HepG2 (cell line): ENCODE measurements around the gene XPNPEP1. TPM values are rescaled to one million over a fixed set of nuclear protein-coding genes. Genes with fewer than 3 reads are reported as not detected.

ENCODE experiments used
- ATAC-seq: fragments of 200-7000 bp; cut with Tn5 transposase; 3 replicates; pipeline ENCODE4 v1.9.1; 2020; ENCODE audit warnings: mild to moderate bottlenecking, moderate library complexity
- BruUV-seq: library from RNA; stranded (reverse); fragments of 400-500 nt; replicated peaks from 2 replicates; lab custom pipeline; 2021; lab: Mats Ljungman, UMichigan
- CTCF ChIA-PET: fragments of 300-600 bp; formaldehyde crosslinking; extraction: SDS; loops from one replicate; lab custom pipeline; 2021; ENCODE audit warnings: low total read pairs, inconsistent platforms, low intra/inter-chr PET ratio; lab: Yijun Ruan, JAX
- POLR2A ChIA-PET: fragments of 350-600 bp; sonication (Branson Sonifier 250); formaldehyde crosslinking; loops from one replicate; lab custom pipeline; 2020; ENCODE audit warnings: antibody characterized with exemption, inconsistent platforms; lab: Yijun Ruan, JAX
- DNase-seq: peaks from one replicate; pipeline ENCODE4 v3.0.0-alpha.2; 2015; ENCODE audit warnings: low spot score
- FAIRE-seq: peaks from 3 replicates; lab custom pipeline; 2011; peaks lifted over from hg19 to GRCh38; lab: Jason Lieb, UNC
- H2AFZ ChIP-seq: one replicate; pipeline ENCODE4 v1.6.1; 2011; ENCODE audit warnings: low read length, inconsistent platforms
- H3K27ac ChIP-seq: fragments of 300-600 bp; 3 replicates; pipeline ENCODE4 v1.8.0; 2011; ENCODE audit warnings: mixed run types, mild to moderate bottlenecking, mixed read lengths, low read length, inconsistent platforms; ENCODE audit not compliant: insufficient read depth; ENCODE audit errors: extremely low read length
- H3K27me3 ChIP-seq, 2 experiments: fragments of 200-600 bp in 1 of 2; 2 replicates in 1 of 2; 3 replicates in 1 of 2; pipeline versions ENCODE4 v1.6.0 to v1.8.0; 2011; ENCODE audit warnings: low read length in 2 of 2, mild to moderate bottlenecking in 2 of 2, moderate library complexity in 2 of 2, inconsistent platforms in 1 of 2; ENCODE audit not compliant: insufficient read depth in 2 of 2, control insufficient read depth in 1 of 2
- H3K36me3 ChIP-seq, 2 experiments: fragments of 200-600 bp in 1 of 2; replicated peaks in 1 of 2; 2 replicates in 1 of 2; 3 replicates in 1 of 2; pipeline versions ENCODE4 v1.5.1 to v1.8.0; 2011; ENCODE audit warnings: low read length in 2 of 2, inconsistent platforms in 1 of 2; ENCODE audit not compliant: insufficient read depth in 2 of 2, control insufficient read depth in 1 of 2
- H3K4me1 ChIP-seq: 2 replicates; pipeline ENCODE4 v1.5.1; 2012; ENCODE audit warnings: low read length, inconsistent platforms; ENCODE audit not compliant: insufficient read depth
- H3K4me2 ChIP-seq: 2 replicates; pipeline ENCODE4 v1.6.0; 2011; ENCODE audit warnings: low read depth, low read length, inconsistent platforms
- H3K4me3 ChIP-seq, 3 experiments: fragments of 200-600 bp in 1 of 3; sonication (generic), shearing (Covaris generic) in 1 of 3; replicated peaks in 1 of 3; 2 replicates each; pipeline ENCODE4 v1.5.1; 2011 to 2016; ENCODE audit warnings: low read length in 3 of 3, inconsistent platforms in 2 of 3, low read depth in 2 of 3, mild to moderate bottlenecking in 2 of 3, control low read depth in 1 of 3, mixed read lengths in 1 of 3; ENCODE audit not compliant: insufficient read depth in 1 of 3
- H3K79me2 ChIP-seq: one replicate; pipeline ENCODE4 v1.6.1; 2011; ENCODE audit warnings: low read length, inconsistent platforms; ENCODE audit not compliant: insufficient read depth
- H3K9ac ChIP-seq: 2 replicates; pipeline ENCODE4 v1.6.0; 2011; ENCODE audit warnings: mild to moderate bottlenecking, low read depth, low read length, inconsistent platforms; ENCODE audit not compliant: insufficient read depth
- H3K9me3 ChIP-seq: 2 replicates; pipeline ENCODE4 v1.5.1; 2012; ENCODE audit warnings: mild to moderate bottlenecking, low read length
- H4K20me1 ChIP-seq: 2 replicates; pipeline ENCODE4 v1.6.0; 2011; ENCODE audit warnings: inconsistent platforms, mild to moderate bottlenecking, low read length, moderate library complexity; ENCODE audit not compliant: insufficient read depth
- HDAC1 ChIP-seq: sonication (generic); formaldehyde crosslinking; IDR thresholded peaks from 2 replicates; pipeline ENCODE4 v1.5.1; 2020; ENCODE audit warnings: mild to moderate bottlenecking, missing genetic modification reagents
- HNF1A ChIP-seq, 2 experiments: sonication (generic) in 1 of 2; formaldehyde crosslinking in 1 of 2; IDR thresholded peaks; 2 replicates each; pipeline versions ENCODE4 v1.4.0 to v1.6.1; 2016 to 2020; ENCODE audit warnings: borderline replicate concordance in 1 of 2, low read depth in 1 of 2, mild to moderate bottlenecking in 1 of 2, missing genetic modification reagents in 1 of 2
- KMT2A ChIP-seq: sonication (generic); formaldehyde crosslinking; IDR thresholded peaks from 2 replicates; pipeline ENCODE4 v1.4.0; 2020; ENCODE audit warnings: missing genetic modification reagents
- MIER3 ChIP-seq: IDR thresholded peaks from 2 replicates; pipeline ENCODE4 v1.6.1; 2016; ENCODE audit warnings: missing compliant biosample characterization, borderline replicate concordance
- PHB2 ChIP-seq: fragments of 450-650 bp; IDR thresholded peaks from 2 replicates; pipeline ENCODE4 v1.6.1; 2018; ENCODE audit not compliant: partially characterized antibody
- RXRB ChIP-seq: IDR thresholded peaks from 2 replicates; pipeline ENCODE4 v1.6.1; 2016; ENCODE audit warnings: borderline replicate concordance, missing genetic modification reagents, missing compliant biosample characterization
- TFAP4 ChIP-seq: sonication (generic); IDR thresholded peaks from 2 replicates; pipeline ENCODE4 v1.6.1; 2016; ENCODE audit warnings: low read depth, borderline replicate concordance
- TMF1 ChIP-seq: sonication (generic); formaldehyde crosslinking; IDR thresholded peaks from 2 replicates; pipeline ENCODE4 v1.8.1; 2022; ENCODE audit warnings: low read depth, missing genetic modification reagents
- TOPORS ChIP-seq: sonication (generic); formaldehyde crosslinking; IDR thresholded peaks from 2 replicates; pipeline ENCODE4 v1.8.0; 2023; ENCODE audit warnings: mild to moderate bottlenecking, missing genetic modification reagents
- ZBED4 ChIP-seq: sonication (generic); formaldehyde crosslinking; IDR thresholded peaks from 2 replicates; pipeline ENCODE4 v1.4.0; 2020; ENCODE audit warnings: missing genetic modification reagents, borderline replicate concordance
- ZNF136 ChIP-seq: sonication (generic); formaldehyde crosslinking; IDR thresholded peaks from 2 replicates; pipeline ENCODE4 v1.8.1; 2022; ENCODE audit warnings: low read depth, mild to moderate bottlenecking, moderate library complexity, missing genetic modification reagents
- ZNF292 ChIP-seq: sonication (generic); formaldehyde crosslinking; IDR thresholded peaks from 2 replicates; pipeline ENCODE4 v1.8.1; 2022; ENCODE audit warnings: mild to moderate bottlenecking, low read depth, missing genetic modification reagents, borderline replicate concordance
- ZNF570 ChIP-seq: sonication (generic); formaldehyde crosslinking; IDR thresholded peaks from 2 replicates; pipeline ENCODE4 v1.4.0; 2020; ENCODE audit warnings: mild to moderate bottlenecking, missing genetic modification reagents, borderline replicate concordance
- WGBS: methylation state at CpG from one replicate; pipeline ENCODE4 v1.1.6; 2017; ENCODE audit warnings: low lambda C conversion rate; 5-methylcytosine and 5-hydroxymethylcytosine counted together
- in situ Hi-C: cut with HindIII; loops from 2 replicates; pipeline ENCODE4 v1.10.0; 2017; ENCODE audit warnings: low pct_unique_long_range_greater_than_20kb; ENCODE audit not compliant: extremely low pct_ligation_motif_present
- intact Hi-C: fragments of 100-400 bp; cut with micrococcal nuclease; formaldehyde crosslinking; loops from one replicate; pipeline ENCODE4 v1.10.0; 2022; ENCODE audit not compliant: unreplicated experiment
- polyA plus RNA-seq, 8 experiments: library from polyadenylated mRNA; depleted of rRNA in 3 of 8; stranded (reverse) in 7 of 8; unstranded in 1 of 8; fragments of >200 nt; fragmentation: Illumina TruSeq in 4 of 8; extraction: Trizol in 4 of 8; gene quantifications; 2 replicates each; pipeline versions ENCODE4 v1.2.1 to v1.2.3, GENCODE V29; 2011 to 2016; ENCODE audit warnings: low read depth in 4 of 8, missing spikeins in 1 of 8, mixed read lengths in 1 of 8; ENCODE audit not compliant: insufficient read depth in 1 of 8
- total RNA-seq, 5 experiments: library from RNA; depleted of rRNA; stranded (reverse); fragments of >200 nt; fragmentation: Illumina TruSeq; extraction: Trizol; gene quantifications; 2 replicates each; pipeline ENCODE4 v1.2.3, GENCODE V29; 2016; ENCODE audit warnings: low read depth in 1 of 5

Gene XPNPEP1
- total and polyA plus RNA-seq, 2 of the 13 experiments (the other 11 are each of a cell fraction or from before 2014, with no cell fraction given), result 30.3 to 55.5 TPM

- H2AFZ ChIP-seq, result peak overlapping the region; percentile 59
- H3K27me3 ChIP-seq, result no peaks in the 10 kb centered on the region
- H4K20me1 ChIP-seq, result no peaks in the 10 kb centered on the region
- H3K79me2 ChIP-seq, result no peaks in the 10 kb centered on the region
- no peaks in the 10 kb centered on the region for H3K9me3 ChIP-seq
- ChIA-PET POLR2A (interaction anchor here (1.0 to 1.1 kb wide), 2 partner anchors 20 to 40 kb away, joined by 3 to 4 read pairs; partner anchors contain the start of gene ADD3), CTCF (no interaction called here)
- FAIRE-seq, result peak; percentile 97
- H3K4me1 ChIP-seq, result peaks cover 71% of the 10 kb centered on the region
- peak overlapping the region; percentile 41 to 56 (median 45) for H3K4me3 ChIP-seq
- ATAC-seq, result peak; percentile 85
- whole genome bisulfite sequencing, result 0% methylated on average over 9 of the region's 9 CpGs
- no peaks in the 10 kb centered on the region for H3K36me3 ChIP-seq
- peak overlapping the region; percentile 62 for H3K27ac ChIP-seq
- intact Hi-C loops, result loop anchor here (2.0 to 10.0 kb wide), 3 partner anchors 40 to 148 kb away; partner anchors contain the start of gene ADD3
- H3K4me2 ChIP-seq, result peak overlapping the region; percentile 79
- BruUV-seq, result no TSS peak
- peak; percentile 82 for DNase-seq
- in situ Hi-C loops, result loop anchor here (5.0 kb wide), 1 partner anchor 40 kb away; the partner anchor contains the start of gene ADD3
- H3K9ac ChIP-seq, result peak overlapping the region; percentile 29; the same call in 1 of the 2 replicates
- TF ChIP-seq MIER3 (CRISPR knock-in tag), result no peak
- TF ChIP-seq TOPORS (CRISPR knock-in tag), result no peak
- 0 out of 2 replicates have a peak, but pooled peaks have one; percentile 36 for TF ChIP-seq HDAC1
- 0 out of 2 replicates have a peak, but pooled peaks have one; percentile 24 for TF ChIP-seq ZBED4
- peak; percentile 88 for TF ChIP-seq ZNF292 (CRISPR knock-in tag)
- TF ChIP-seq HNF1A (IDR thresholded peaks at IDR 0.05; ENCODE audit: low read depth), result peak; percentile 24; the same call in 1 of the 2 replicates
- TF ChIP-seq HNF1A (CRISPR knock-in tag; IDR thresholded peaks at IDR 0.05; ENCODE audit: borderline replicate concordance), result no peak
- TF ChIP-seq KMT2A, result peak; percentile 42; the same call in 1 of the 2 replicates
- no peak for TF ChIP-seq ZNF570 (CRISPR knock-in tag)
- no peak for TF ChIP-seq TMF1 (CRISPR knock-in tag)
- TF ChIP-seq PHB2, result no peak
- TF ChIP-seq ZNF136 (CRISPR knock-in tag), result no peak
- peak; percentile 64; the same call in 1 of the 2 replicates for TF ChIP-seq RXRB
- peak; percentile 70; the same call in 1 of the 2 replicates for TF ChIP-seq TFAP4
These were observed 43.8 kb upstream of the XPNPEP1 start for GRCh38 chr10:109966961-109967738.
